Tibial nerve (tissue), 4 donors: ENCODE results near the gene EPGN.

Experiments used
- EP300 ChIP-seq, 2 donors: sonication (generic); formaldehyde crosslinking; IDR thresholded peaks; one replicate each; pipeline ENCODE4 v1.6.1; 2017; ENCODE audit warnings: antibody characterized with exemption in 2 of 2, mild to moderate bottlenecking in 1 of 2
- POLR2A ChIP-seq, 2 donors: fragments of 450-650 bp; IDR thresholded peaks; one replicate each; pipeline ENCODE4 v1.6.1; 2017; ENCODE audit warnings: antibody characterized with exemption in 2 of 2, mild to moderate bottlenecking in 2 of 2, moderate library complexity in 2 of 2
- TF ChIP-seq, protein P1 (sequence below), 5 experiments: fragments of 200-600 bp in 3 of 5; fragments of 450-650 bp in 2 of 5; sonication (generic) in 3 of 5; IDR thresholded peaks; one replicate each; pipeline ENCODE4 v1.5.1; 2016 to 2019; ENCODE audit warnings: antibody characterized with exemption in 5 of 5, mild to moderate bottlenecking in 3 of 5, moderate library complexity in 2 of 5

DNA sequence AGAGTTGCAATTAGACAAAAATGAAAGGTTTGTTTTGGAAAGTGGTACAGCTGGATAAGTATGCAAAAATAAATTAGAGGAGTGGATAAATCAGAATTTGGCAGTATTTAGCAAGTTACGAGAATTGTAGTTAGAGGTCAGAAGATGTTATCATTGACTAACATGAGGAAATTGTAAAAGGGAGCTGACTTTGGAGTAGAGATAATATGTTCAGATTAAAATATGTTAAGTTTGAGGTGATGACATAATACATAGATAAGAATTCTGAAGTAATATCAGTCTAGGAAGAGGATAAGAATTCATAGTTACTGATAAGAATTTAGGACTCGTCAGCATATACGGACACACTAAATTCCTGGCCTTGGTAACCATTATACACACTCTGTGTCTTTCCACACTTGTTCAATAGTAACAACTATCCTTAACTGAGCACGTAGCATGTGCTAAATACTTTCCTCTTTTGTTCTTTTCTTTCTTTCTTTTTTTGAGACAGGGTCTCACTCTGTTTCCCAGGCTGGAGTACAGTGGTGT, 4.1 kb upstream of the EPGN start:
- TF ChIP-seq, protein P1, sequence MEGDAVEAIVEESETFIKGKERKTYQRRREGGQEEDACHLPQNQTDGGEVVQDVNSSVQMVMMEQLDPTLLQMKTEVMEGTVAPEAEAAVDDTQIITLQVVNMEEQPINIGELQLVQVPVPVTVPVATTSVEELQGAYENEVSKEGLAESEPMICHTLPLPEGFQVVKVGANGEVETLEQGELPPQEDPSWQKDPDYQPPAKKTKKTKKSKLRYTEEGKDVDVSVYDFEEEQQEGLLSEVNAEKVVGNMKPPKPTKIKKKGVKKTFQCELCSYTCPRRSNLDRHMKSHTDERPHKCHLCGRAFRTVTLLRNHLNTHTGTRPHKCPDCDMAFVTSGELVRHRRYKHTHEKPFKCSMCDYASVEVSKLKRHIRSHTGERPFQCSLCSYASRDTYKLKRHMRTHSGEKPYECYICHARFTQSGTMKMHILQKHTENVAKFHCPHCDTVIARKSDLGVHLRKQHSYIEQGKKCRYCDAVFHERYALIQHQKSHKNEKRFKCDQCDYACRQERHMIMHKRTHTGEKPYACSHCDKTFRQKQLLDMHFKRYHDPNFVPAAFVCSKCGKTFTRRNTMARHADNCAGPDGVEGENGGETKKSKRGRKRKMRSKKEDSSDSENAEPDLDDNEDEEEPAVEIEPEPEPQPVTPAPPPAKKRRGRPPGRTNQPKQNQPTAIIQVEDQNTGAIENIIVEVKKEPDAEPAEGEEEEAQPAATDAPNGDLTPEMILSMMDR (IDR thresholded peaks at IDR 0.05): no peak
- no peak for TF ChIP-seq EP300 (IDR thresholded peaks at IDR 0.05)
- TF ChIP-seq POLR2A (IDR thresholded peaks at IDR 0.05): no peak
